IPS-18c (cell line): Measurements from ENCODE around the gene AUP1.

Experiments
- H3K4me3 ChIP-seq: 2 replicates; pipeline ENCODE4 v1.7.0; 2013; ENCODE audit warnings: low read depth, mild to moderate bottlenecking, low read length, moderate library complexity; ENCODE audit not compliant: insufficient read depth
- H3K9me3 ChIP-seq: one replicate; pipeline ENCODE4 v1.6.1; 2013; ENCODE audit warnings: mild to moderate bottlenecking, low read length, moderate library complexity; ENCODE audit not compliant: control insufficient read depth, insufficient read depth

The AUP1 gene

GRCh38 chr2:74546004-74546403, 16.5 kb upstream of the AUP1 start:
- H3K4me3 ChIP-seq, result no peak overlapping the region
- no peaks in the 10 kb centered on the region for H3K9me3 ChIP-seq

GRCh38 chr2:74544634-74545033, 15.1 kb upstream of the AUP1 start:
- Histone ChIP-seq H3K9me3 (no peaks in the 10 kb centered on the region), H3K4me3 (no peak overlapping the region)

GRCh38 chr2:74542978-74543377, 13.5 kb upstream of the AUP1 start:
- H3K9me3 ChIP-seq, result no peaks in the 10 kb centered on the region
- no peak overlapping the region for H3K4me3 ChIP-seq

GRCh38 chr2:74540291-74540690, 10.8 kb upstream of the AUP1 start:
- no peaks in the 10 kb centered on the region for H3K9me3 ChIP-seq
- no peak overlapping the region for H3K4me3 ChIP-seq

- H3K4me3 ChIP-seq, result no peak overlapping the region
- no peaks in the 10 kb centered on the region for H3K9me3 ChIP-seq
These were observed 9.4 kb upstream of the AUP1 start for GRCh38 chr2:74538881-74539339.

- Histone ChIP-seq H3K9me3 (no peaks in the 10 kb centered on the region), H3K4me3 (no peak overlapping the region)
These were observed 7.6 kb upstream of the AUP1 start for GRCh38 chr2:74537140-74537539.

GRCh38 chr2:74536166-74536950, 6.9 kb upstream of the AUP1 start:
- Histone ChIP-seq H3K9me3 (no peaks in the 10 kb centered on the region), H3K4me3 (no peak overlapping the region)

- Histone ChIP-seq H3K4me3 (no peak overlapping the region), H3K9me3 (no peaks in the 10 kb centered on the region)
These were observed 6.0 kb upstream of the AUP1 start for GRCh38 chr2:74535440-74535965.

GRCh38 chr2:74534411-74534810, 4.9 kb upstream of the AUP1 start:
- H3K9me3 ChIP-seq, result no peaks in the 10 kb centered on the region
- H3K4me3 ChIP-seq, result no peak overlapping the region

- no peak overlapping the region for H3K4me3 ChIP-seq
- H3K9me3 ChIP-seq, result no peaks in the 10 kb centered on the region
These were observed 4.0 kb upstream of the AUP1 start for GRCh38 chr2:74533464-74533863.

- Histone ChIP-seq H3K9me3 (no peaks in the 10 kb centered on the region), H3K4me3 (no peak overlapping the region)
These were observed 2.7 kb upstream of the AUP1 start for GRCh38 chr2:74532222-74532621.

GRCh38 chr2:74531666-74532065, 2.2 kb upstream of the AUP1 start:
- Histone ChIP-seq H3K9me3 (peaks cover under 1% of the 10 kb centered on the region), H3K4me3 (no peak overlapping the region)

GRCh38 chr2:74530239-74531187, 1.0 kb upstream of the AUP1 start:
- H3K4me3 ChIP-seq, result peak overlapping the region; percentile 84
- H3K9me3 ChIP-seq, result peaks cover 4% of the 10 kb centered on the region

GRCh38 chr2:74528600-74529356, 728 bp downstream of the AUP1 start:
- H3K4me3 ChIP-seq, result peak overlapping the region; percentile 93

GRCh38 chr2:74527741-74528140, 1.8 kb downstream of the AUP1 start:
- Histone ChIP-seq H3K9me3 (peaks cover 4% of the 10 kb centered on the region), H3K4me3 (no peak overlapping the region)

More at GRCh38 chr2:74528600-74529356, 728 bp downstream of the AUP1 start:
- H3K9me3 ChIP-seq, result peaks cover 4% of the 10 kb centered on the region

GRCh38 chr2:74526649-74527230, 2.8 kb downstream of the AUP1 start:
- Histone ChIP-seq H3K9me3 (peaks cover 4% of the 10 kb centered on the region), H3K4me3 (no peak overlapping the region)
